M059J (cell line): Measurements from ENCODE around the gene RFX3. TPM values are rescaled to one million over a fixed set of nuclear protein-coding genes. Genes with fewer than 3 reads are reported as not detected.

Experiments used
- DNase-seq: peaks from one replicate; pipeline ENCODE4 v3.0.0-alpha.2; 2012; ENCODE audit warnings: low read depth
- total RNA-seq: library from RNA; depleted of rRNA; stranded (reverse); fragments of >200 nt; shearing (Covaris generic); gene quantifications from 2 replicates; pipeline ENCODE4 v1.2.3, GENCODE V29; 2014; rRNA removed

The RFX3 gene
- total RNA-seq, result 1.9 and 3.1 TPM in 2 replicates

DNA sequence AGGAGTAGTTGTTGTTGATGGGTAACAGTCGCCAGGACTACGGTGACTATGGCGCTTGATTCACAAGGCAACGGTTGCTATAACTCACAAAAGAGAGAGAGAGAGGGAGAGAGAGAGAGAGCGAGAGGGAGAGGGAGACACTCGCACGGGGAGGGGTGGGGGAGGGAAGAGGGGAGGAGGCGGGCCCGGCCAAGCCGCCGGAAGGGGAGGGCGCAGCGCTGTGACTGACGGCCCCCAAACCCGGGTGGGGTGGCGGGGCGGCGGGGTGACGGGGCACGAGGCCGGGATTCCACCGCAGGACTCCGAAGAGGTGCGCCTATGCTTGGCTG, at the start of gene RFX3:
RFX3 (minus strand) TSS at position 166 of the 329 bp plus-strand sequence. CDS start 130,413 bp downstream, outside the sequence.
- peak; percentile 98 for DNase-seq

DNA sequence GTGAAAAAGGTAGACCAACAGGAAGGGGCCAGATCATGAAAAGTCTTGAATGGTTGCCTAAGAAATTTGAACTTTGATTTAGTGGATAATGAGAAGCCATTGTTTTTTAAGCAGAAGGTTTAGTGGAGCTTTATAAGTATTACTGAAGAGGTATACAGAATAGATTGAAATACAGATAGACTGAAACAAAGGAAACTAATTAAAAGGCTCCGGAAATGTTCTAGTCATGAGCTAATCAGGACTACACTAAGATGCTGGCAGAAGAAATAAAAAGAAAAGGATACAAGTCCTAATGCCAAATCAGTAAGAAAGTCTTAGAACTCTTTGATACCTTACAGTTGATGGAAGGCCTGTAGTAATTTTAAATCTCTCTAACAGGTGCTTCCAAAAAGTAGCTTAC, 45.7 kb upstream of the RFX3 start:
- DNase-seq, result no peak

DNA sequence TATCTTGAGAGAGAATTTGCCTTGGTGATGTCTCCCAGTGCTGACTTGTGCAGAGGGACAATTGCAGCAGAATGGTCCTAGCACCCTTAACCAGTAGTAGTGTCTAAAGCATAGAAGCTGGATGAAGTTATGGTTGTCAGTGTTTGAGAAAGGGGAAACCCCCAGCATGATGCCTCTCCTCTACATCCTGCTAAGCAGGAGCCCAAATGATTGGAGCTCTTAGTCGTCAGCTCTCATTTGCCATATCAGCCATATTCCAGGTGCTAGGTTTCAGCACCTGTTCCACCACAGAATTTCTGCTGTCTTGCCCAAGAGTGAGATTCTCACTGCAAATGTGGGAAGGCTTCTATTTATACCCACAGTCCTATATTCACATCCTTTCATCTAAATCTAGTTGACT, 43.7 kb upstream of the RFX3 start:
- DNase-seq, result no peak

DNA sequence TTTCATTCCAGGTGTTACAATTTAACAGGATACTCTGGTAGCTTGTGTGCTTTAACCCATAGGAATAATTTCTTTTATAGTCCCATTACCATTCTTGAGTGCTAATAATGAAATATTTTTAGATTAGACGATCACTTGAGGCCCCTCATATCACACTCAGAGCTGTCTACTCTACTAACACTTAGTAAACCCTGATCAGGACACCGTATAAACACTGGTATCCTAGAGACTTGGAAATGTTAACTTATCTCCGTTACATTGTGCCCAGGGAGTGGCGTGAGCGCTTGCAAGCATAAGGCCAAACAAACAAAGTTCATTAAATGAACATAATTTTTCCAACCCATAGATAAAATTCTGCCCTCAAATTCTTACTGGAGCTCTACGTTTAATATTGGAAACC, 42.2 kb upstream of the RFX3 start:
- no peak for DNase-seq

DNA sequence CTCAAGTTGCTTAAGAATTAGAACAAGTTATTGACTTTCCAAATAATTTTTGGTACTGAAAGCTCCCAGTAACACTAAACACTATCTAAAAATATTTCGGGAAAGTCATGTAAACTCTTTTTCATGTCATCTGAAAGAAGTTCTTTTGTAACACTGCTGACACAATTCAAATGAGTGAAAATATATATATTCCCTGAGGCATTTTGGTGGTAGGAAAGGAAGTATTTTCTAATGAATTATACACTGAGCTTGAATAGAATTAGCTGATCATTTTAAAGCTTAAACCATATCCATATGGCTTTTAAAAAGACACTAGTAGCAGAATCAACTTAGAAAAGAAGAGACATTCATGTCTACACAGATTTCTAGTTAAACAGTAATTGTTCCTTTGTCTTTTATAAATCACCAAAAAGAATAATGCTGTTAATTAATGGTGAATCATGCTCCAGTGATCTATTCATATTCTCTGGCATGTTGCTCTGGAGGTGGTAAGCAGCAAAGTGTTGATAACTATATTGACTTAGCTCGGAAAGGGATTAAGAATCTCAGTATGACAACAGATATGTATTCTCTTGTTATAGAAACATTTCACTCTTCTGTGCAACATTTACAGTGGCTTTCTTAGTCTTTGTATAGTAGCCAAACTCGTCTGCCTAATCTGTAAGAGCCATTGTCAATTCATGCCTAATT, 27.4 kb upstream of the RFX3 start:
- no peak for DNase-seq

DNA sequence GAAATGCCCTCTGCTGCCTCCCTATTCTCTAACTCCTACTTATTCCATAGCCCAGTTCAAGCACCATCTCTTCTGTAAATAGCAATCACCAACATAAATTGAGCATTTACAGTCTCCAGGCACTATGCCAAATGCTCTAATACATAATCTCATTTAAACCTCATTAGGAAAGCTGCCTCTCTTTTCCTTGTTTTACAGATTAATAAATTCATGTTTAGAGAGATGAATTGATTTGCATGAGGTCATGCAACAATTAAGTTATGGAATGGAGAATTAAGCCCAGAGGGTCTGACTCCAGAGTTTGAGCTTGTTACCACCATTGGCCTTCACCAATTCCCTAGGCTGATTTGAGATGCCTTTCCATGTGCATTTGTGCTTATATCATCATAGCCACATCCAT, 23.4 kb upstream of the RFX3 start:
- DNase-seq, result no peak

DNA sequence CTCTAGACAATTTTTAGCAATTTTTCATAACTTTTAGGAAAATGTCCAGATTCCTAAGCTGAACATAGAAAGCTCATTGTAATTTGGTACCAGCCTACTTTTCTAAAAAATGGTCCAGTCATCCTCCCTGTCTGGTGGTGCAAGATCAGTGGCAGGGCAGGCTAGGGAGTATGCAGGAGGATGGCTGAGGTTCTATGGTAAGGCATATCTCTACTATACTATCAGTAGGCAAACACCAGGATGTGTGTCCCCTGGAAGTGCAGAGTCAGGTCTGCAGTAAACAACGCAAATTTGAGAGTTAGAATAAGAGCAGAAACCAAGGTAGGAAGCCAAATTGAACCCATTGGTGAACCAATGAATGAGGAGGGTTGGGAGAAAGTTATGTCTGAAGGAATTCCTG, 22.8 kb upstream of the RFX3 start:
- DNase-seq, result no peak

DNA sequence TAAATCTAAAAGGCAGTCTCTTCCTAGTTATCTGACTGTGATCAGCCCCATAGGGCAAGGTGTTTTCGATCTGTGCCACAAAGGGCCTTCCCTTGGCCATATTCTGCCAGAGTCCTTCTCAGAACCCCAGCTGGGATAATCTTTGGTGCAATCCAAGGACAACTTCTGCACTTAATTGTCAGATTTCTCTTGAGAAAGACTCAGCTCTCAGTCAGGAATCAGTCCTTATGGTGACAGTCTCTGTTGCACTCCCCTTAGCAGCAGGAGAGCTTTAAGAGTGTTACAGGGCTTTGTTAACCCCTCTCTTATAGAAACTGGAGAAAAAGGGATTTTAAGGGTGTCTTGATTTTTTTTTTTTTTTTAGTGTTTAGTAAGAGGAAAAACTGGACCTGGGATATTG, 15.4 kb upstream of the RFX3 start:
- no peak for DNase-seq

DNA sequence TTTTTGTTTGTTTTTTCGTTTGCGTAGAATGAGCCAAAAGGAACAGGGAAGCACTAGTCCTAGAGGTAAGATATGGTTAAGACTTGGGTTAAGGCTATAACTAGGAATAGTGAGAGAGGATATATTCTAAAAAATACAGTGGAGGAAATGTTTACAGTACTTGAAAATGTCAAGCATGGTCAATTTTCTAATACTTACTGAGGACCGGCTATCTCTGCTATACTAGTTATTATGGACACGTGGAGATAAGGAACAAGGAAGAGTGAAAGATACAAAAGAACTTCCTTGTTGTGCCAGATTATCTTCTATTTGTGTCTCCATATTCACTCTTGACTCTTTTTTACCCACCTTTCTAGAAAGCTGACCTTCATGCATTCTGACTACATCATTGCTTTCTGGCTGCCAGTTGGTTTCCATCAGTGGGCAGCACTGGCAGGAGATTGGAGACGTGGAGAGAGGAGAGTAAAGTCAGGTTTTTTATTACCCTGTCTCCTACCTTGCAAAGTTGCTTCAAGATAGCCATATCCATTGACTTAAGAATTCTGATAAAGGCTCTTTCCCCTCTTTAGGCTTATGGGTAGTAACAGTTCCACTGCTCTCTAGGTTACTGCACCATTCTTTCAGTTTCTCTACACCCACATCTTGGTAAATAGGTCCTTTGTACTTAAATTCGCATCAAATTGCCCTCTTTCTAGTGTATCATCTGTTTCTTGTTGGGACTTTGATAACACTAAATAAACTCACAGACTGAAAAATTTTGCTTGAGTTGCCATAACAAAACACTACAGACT, 9.0 kb upstream of the RFX3 start:
- no peak for DNase-seq

DNA sequence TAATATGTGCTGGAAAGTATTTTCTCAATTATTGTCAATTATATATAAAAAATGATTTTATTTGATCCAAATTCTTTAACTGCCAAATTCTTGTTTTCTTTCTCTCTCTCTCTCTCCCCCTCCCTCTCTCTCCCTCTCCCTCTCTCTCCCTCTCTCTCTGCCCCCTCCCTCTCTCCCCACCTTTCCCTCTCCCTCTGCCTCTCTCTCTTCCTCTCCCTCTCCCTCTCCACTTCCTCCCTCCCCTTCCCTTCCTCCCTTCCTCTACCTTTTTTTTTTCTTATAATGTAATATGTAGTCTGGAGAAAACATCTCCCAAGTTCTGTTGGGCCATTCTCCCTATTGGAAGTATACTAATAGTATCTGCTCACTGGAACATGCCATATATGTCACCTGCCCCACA, 6.4 kb upstream of the RFX3 start:
- no peak for DNase-seq

DNA sequence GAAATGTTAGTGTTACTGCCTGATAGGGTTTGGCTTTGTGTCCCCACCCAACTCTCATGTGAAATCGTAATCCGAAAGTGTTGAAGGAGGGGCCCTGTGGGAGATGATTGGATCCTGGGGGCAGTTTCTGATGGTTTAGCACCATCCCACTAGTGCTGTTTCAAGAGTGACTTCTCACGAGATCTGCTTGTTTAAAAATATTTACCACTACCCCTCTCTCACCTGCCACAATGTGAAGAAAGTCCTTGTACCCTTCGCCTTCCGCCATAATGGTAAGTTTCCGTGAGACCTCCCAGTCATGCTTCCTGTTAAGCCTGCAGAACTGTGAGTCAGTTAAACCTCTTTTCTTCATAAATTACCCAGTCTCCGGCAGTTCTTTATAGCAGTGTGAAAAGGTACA, 2.6 kb upstream of the RFX3 start:
- no peak for DNase-seq

DNA sequence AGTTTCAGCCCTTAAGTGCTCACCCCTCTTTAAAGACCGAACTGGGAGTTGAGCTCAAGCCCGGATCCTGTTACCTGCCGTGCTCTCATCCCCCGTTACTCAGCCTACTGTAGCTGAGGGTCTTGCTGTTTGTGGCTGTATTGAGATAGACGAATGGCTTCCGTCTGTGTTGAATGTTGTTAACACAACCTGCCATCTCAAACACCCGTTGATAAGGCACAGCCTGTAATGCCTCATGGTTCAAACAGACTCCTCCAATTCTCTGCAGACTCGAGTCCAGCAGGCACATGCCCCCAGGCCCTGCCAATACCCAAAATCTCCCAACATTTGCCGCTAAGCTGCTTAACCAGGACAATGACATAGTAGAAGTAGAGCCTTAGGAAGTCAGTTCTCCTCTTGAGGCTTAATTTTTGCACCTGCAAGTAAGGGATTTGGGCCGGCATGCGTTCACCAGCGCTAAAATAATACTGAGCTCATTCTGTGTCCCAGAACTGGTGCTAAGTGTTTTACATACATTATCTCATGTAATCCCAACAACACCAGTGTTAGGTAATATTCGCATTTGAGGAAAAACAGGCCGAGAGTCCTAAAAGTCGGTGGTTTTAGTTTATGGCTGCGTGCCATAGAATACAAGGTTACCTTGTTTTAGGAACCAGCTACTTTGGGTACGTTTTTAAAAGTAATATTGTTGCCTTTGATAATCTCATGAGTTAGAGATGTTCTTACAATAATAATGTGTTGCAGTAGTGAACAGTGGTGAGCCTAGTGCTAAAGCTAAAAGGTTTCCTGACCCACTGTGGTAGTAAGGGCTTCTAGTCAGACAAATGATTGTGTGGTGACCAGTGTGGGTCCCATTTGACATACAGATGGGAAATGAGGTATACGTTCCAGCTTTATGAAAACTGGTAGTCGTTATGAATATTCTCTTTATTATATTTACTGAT, 1.5 kb upstream of the RFX3 start:
- DNase-seq, result peak; percentile 41

DNA sequence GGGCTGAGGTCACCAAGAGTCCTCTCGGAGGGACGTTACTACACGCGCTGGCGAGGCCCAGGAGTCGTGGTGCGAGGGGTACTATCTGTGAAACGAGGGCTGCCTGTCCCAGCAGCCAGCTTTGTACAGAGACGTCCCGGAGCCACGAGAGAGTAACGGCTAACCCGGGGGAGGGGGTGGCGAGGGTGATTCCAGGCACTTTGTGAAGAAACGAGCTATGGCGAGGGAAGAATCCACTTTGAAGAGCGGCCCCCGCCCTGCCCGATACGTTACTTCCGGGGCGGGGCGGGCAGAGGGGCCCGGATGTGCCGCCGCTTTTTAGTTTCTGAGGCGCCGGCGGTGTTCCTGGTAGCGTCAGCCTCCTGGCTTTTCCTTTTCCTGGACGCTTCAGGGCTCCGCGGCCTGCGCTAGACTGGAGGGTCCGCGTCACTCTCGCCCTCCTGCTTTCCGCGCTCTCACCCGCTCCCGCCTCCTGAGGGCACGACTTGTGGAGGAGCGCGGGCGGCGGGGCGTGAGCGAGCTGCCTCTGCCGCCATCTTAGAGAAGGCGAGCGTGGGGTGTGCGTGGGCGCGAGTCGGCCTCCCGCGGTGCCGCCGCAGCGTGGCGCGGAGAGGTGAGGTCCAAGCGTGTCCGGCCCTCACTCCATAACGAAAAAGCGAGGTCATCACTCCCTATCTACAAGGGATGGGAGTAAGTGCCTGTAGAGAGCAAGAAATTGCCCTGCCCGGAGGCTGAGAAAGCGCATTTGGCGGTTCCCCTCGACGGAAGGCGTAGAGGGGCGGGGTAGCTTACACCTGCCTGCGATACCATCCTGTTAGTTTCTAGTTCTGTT, 580 bp upstream of the RFX3 start:
- DNase-seq, result peak; percentile 87

DNA sequence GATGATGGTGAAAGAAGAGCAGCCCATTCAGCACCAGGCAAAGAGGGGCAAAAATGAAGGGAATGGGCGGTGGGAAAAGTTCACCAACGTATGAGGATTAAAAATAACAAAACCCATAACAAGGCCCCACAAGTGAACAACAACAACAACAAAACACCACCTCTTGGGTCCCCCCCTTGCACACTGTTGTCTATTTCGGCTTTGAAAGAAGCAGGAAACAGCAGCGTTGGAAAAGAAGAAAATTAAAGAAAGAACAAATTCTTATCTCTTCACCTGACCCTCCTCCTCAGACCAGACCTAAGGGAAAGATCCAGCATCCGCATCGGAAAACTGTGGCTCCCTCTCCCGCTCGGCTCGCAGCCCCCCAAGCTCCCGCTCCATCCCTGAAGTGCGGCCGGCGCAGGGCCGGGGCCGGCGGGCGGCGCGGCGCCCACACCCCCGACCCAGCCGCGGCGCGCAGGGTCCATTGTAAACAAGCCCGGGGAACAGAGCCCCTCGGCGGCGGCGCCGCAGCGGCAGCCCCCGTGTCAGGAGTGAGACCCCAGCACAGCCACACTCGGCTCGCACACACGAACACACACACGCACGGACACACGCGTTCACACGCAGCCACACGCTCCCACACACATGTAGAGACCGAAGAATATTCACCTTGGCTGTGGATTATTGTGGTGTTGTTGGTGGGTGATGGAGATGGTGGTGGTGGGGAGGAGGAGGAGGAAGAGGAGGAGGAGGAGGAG, 535 bp downstream of the RFX3 start:
- peak; percentile 25 for DNase-seq

DNA sequence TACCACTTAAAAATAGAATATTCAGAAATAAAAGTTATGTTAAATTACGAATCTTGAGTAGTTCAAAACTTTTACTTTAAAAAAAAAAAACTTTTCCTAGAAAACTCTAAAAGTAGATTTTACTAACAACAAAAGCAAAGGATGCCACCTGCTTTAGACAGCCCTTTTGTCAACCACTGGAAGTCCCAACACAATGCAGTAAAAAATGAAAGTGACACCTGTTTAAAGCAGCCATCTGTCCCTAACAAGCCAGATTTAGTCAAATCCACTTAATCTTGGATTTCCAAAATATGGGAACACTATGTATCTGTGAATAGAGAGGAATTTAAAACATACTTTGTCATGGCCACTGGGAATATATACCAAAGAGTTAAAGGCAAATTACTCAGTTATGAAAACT, 3.8 kb downstream of the RFX3 start:
- DNase-seq, result no peak

DNA sequence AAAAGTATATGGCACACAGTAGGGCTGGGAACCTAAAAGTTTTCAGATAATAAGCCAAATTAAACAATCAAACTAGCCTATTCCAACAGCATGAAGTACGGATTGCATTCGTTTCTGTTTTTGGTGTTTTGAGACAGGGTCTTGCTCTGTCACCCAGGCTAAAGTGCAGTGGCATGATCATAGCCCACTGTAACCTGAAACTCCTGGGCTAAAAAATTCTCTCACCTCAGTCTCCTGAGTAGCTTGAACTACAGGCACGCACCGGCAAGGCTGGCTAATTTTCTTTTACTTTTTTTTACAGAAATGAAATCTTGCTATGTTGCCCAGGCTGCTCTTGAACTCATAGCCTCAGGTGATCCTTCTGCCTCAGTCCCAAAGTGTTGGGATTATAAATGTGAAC, 5.2 kb downstream of the RFX3 start:
- DNase-seq, result no peak

DNA sequence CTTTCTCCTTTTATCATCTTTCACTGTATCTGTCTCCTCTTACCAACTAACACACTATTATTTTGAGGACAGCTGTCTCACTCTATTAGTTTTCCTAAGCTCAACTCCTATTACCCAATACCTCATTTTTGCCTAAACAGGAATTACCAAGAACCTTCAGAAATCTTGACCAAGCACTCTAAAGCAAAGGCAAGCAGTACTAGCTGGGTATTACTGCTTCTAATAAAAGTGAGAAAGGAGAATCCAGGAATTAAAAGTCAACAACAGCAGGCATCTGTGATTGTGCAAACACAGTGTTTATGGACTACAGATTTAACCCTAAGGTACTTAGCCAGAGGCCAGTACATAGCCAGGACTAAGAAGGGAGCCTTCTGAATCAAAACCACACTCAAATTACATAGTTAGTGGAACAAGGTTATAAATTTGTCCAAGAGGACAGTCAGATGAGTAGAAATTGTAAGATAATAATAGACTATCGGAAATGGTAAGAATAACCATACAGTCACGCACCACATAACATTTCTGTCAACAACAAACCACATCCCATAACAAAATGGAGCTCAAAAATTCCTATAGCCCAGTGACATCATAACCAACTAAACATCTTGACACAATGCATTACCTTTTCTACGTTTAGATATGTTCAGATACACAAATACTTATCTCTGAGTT, 8.3 kb downstream of the RFX3 start:
- no peak for DNase-seq

DNA sequence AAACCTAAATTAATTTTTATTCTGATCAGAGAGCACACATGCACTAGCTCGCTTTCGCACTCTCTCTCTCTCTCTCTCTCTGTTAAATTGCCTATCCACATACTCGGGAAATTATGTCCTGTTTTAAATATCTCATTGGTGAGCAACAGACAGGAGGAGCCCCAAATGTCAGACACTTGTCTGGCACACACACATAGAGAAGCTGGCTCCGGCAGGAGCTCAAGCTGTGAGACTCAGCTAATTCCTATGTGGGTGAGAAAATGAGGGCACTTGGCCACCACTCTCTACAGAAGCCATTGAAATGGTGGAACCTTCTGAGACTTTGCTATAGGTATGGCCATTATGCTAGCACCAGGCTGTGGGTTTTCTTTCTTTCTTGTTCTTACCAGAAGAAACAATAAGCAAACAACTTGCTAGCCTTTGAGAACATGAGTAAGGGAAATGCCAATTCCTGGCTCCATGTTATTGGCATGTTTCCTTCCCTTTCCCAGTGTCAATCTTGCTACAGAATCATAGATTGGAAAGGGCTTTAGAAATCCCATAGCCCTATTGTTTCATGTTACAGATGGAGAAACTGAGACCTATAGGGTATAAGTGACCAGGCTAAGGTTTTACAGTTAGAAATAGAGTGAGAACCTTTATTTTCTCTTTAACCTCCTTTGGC, 9.0 kb downstream of the RFX3 start:
- no peak for DNase-seq

DNA sequence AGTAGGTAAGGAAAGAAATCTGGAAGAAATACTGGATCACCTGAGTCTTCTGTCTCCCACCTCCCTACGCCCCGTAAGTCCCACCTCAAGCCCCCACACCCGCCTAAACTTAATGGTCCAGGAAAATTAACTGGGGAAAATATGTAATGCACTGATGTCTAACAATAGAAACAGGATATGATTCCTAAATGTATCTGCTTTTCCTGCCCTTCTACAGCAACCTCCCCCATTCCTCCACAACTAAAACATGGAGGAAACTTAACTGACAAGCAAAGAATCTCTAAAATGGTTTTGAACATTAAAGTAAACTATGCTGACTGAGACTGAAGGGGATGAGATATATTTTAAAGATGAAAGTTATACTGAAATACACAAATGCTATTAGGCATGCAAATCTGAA, 10.4 kb downstream of the RFX3 start:
- no peak for DNase-seq

DNA sequence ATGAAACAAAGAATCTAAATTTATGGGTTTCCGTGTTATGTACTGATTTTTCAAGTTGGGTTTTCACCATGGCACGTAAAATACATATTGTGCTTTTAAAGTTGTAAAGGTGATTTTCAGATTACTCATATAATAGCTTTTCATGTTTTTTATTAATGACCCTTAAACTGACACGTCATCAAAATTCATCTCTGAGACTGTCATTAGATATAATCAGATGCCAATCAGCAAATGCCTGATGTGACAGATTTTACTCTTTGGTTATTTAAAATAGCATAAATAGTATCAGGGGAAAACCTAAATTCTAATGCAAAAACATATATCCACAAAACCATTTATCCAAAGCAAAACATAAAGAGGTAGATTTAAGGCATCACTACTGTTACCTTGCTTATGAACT, 11.0 kb downstream of the RFX3 start:
- DNase-seq, result no peak
